Astrocyte of the hippocampus (primary cell): ENCODE data around the gene TNNT2.

Experiments
- DNase-seq: peaks from one replicate; pipeline ENCODE4 v3.0.0; 2011; ENCODE audit warnings: low read depth, low spot score

Gene TNNT2

GRCh38 chr1:201377611-201378092, at the start of gene TNNT2:
TNNT2 (minus strand) TSS chr1:201377680; CDS start chr1:201373254, 4,426 bp downstream.
- DNase-seq, result no peak

GRCh38 chr1:201426479-201427310, 49.2 kb upstream of the TNNT2 start:
- peak; percentile 45 for DNase-seq

GRCh38 chr1:201424146-201424545, 46.7 kb upstream of the TNNT2 start:
- no peak for DNase-seq

- DNase-seq, result no peak
Measured at GRCh38 chr1:201423655-201424054, 46.2 kb upstream of the TNNT2 start.

- no peak for DNase-seq
Measured at GRCh38 chr1:201422436-201423030, 45.1 kb upstream of the TNNT2 start.

- DNase-seq, result no peak
Measured at GRCh38 chr1:201422026-201422425, 44.5 kb upstream of the TNNT2 start.

GRCh38 chr1:201421041-201421440, 43.6 kb upstream of the TNNT2 start:
- no peak for DNase-seq

GRCh38 chr1:201420608-201421002, 43.1 kb upstream of the TNNT2 start:
- no peak for DNase-seq

GRCh38 chr1:201419746-201420607, 42.5 kb upstream of the TNNT2 start:
- DNase-seq, result no peak

GRCh38 chr1:201419256-201419655, 41.8 kb upstream of the TNNT2 start:
- DNase-seq, result no peak

- DNase-seq, result no peak
Measured at GRCh38 chr1:201418461-201418860, 41.0 kb upstream of the TNNT2 start.

GRCh38 chr1:201414051-201414738, 36.7 kb upstream of the TNNT2 start:
- no peak for DNase-seq

- no peak for DNase-seq
Measured at GRCh38 chr1:201411292-201411691, 33.8 kb upstream of the TNNT2 start.

GRCh38 chr1:201409440-201409839, 32.0 kb upstream of the TNNT2 start:
- DNase-seq, result no peak

GRCh38 chr1:201408834-201409200, 31.3 kb upstream of the TNNT2 start:
- no peak for DNase-seq

- peak; percentile 85 for DNase-seq
Measured at GRCh38 chr1:201408176-201408833, 30.8 kb upstream of the TNNT2 start.

GRCh38 chr1:201406831-201407406, 29.4 kb upstream of the TNNT2 start:
- DNase-seq, result no peak

- DNase-seq, result no peak
Measured at GRCh38 chr1:201405484-201405831, 28.0 kb upstream of the TNNT2 start.

GRCh38 chr1:201404722-201405483, 27.4 kb upstream of the TNNT2 start:
- DNase-seq, result no peak

GRCh38 chr1:201404055-201404454, 26.6 kb upstream of the TNNT2 start:
- DNase-seq, result no peak
